B cell (primary cell): ENCODE measurements around the gene PKNOX2. TPM values are rescaled to one million over a fixed set of nuclear protein-coding genes. Genes with fewer than 3 reads are reported as not detected.

ENCODE experiments used
- ATAC-seq: fragments of 200-7000 bp; cut with Tn5 transposase; one replicate; pipeline ENCODE4 v1.10.0; 2021; ENCODE audit warnings: low read depth, mild to moderate bottlenecking, moderate number of reproducible peaks, moderate library complexity
- CTCF ChIA-PET: fragments of 350-600 bp; sonication (Branson Sonifier 250); formaldehyde crosslinking; loops from one replicate; lab custom pipeline; 2021; ENCODE audit warnings: antibody characterized with exemption, inconsistent platforms; lab: Charles Lee
- POLR2A ChIA-PET: fragments of 350-600 bp; sonication (Branson Sonifier 250); formaldehyde crosslinking; loops from one replicate; lab custom pipeline; 2021; ENCODE audit warnings: antibody characterized with exemption; lab: Charles Lee
- DNase-seq: peaks from one replicate; pipeline ENCODE4 v3.0.0; 2013
- H2AFZ ChIP-seq: 2 replicates; pipeline ENCODE4 v1.6.1; 2012; ENCODE audit warnings: mild to moderate bottlenecking, low read depth, low read length; ENCODE audit not compliant: insufficient read depth, poor library complexity, severe bottlenecking
- H3K27ac ChIP-seq, 2 donors: 1 replicate in 1 of 2; 2 replicates in 1 of 2; pipeline ENCODE4 v1.5.1; 2012 to 2013; ENCODE audit warnings: low read length in 2 of 2, mild to moderate bottlenecking in 2 of 2, moderate library complexity in 1 of 2
- H3K27me3 ChIP-seq, 4 experiments: fragments of 200-600 bp in 1 of 4; sonication (generic) in 1 of 4; replicated peaks in 1 of 4; 1 replicate in 2 of 4; 2 replicates in 2 of 4; pipeline versions ENCODE4 v1.6.1 to v1.7.0; 2013 to 2016; ENCODE audit warnings: low read length in 3 of 4, mild to moderate bottlenecking in 2 of 4, mixed read lengths in 1 of 4, moderate library complexity in 1 of 4; ENCODE audit not compliant: insufficient read depth in 4 of 4, control insufficient read depth in 3 of 4; ENCODE audit errors: control extremely low read depth in 1 of 4
- H3K36me3 ChIP-seq, 2 experiments: replicated peaks in 1 of 2; 1 replicate in 1 of 2; 2 replicates in 1 of 2; pipeline versions ENCODE4 v1.6.1 to v1.7.1; 2013; ENCODE audit warnings: low read length in 1 of 2; ENCODE audit not compliant: insufficient read depth in 2 of 2, control insufficient read depth in 1 of 2; ENCODE audit errors: control extremely low read depth in 1 of 2, extremely low read depth in 1 of 2
- H3K4me1 ChIP-seq, 2 donors: fragments of 200-600 bp in 1 of 2; sonication (generic) in 1 of 2; 1 replicate in 1 of 2; 2 replicates in 1 of 2; pipeline versions ENCODE4 v1.5.1 to v1.6.1; 2013 to 2017; ENCODE audit warnings: low read length in 2 of 2; ENCODE audit not compliant: control insufficient read depth in 2 of 2, insufficient read depth in 2 of 2
- H3K4me2 ChIP-seq: replicated peaks from 2 replicates; pipeline ENCODE3; 2012; ENCODE audit warnings: mild to moderate bottlenecking, low read depth, low read length; ENCODE audit not compliant: poor library complexity, severe bottlenecking
- H3K4me3 ChIP-seq, 5 experiments: fragments of 200-600 bp in 1 of 5; sonication (generic) in 1 of 5; 1 replicate in 3 of 5; 2 replicates in 2 of 5; pipeline versions ENCODE4 v1.5.1 to v1.7.0; 2011 to 2016; ENCODE audit warnings: low read length in 4 of 5, mild to moderate bottlenecking in 4 of 5, low read depth in 2 of 5, control low read depth in 1 of 5, moderate library complexity in 1 of 5; ENCODE audit not compliant: insufficient read depth in 1 of 5; ENCODE audit errors: control extremely low read depth in 1 of 5, extremely low read depth in 1 of 5
- H3K79me2 ChIP-seq: fragments of 200-600 bp; sonication (generic); one replicate; pipeline ENCODE4 v1.6.0; 2016; ENCODE audit warnings: low read length; ENCODE audit not compliant: control insufficient read depth, insufficient read depth
- H3K9ac ChIP-seq: fragments of 200-600 bp; sonication (generic); 2 replicates; pipeline ENCODE4 v1.6.1; 2017; ENCODE audit warnings: mild to moderate bottlenecking, low read length, moderate library complexity
- H3K9me3 ChIP-seq, 3 donors: one replicate each; pipeline versions ENCODE4 v1.6.1 to v1.7.1; 2013; ENCODE audit warnings: low read length in 2 of 3; ENCODE audit not compliant: control insufficient read depth in 2 of 3, insufficient read depth in 1 of 3; ENCODE audit errors: control extremely low read depth in 1 of 3
- H4K20me1 ChIP-seq: 2 replicates; pipeline ENCODE4 v1.6.0; 2012; ENCODE audit warnings: mild to moderate bottlenecking, low read length; ENCODE audit not compliant: insufficient read depth, control insufficient read depth, poor library complexity, severe bottlenecking
- H3K27ac Mint-ChIP-seq: one replicate; pipeline ENCODE4 v1.8.0; 2021; ENCODE audit warnings: mixed read lengths
- H3K27me3 Mint-ChIP-seq: one replicate; pipeline ENCODE4 v1.8.0; 2021; ENCODE audit warnings: mixed read lengths
- H3K4me1 Mint-ChIP-seq: one replicate; pipeline ENCODE4 v1.8.0; 2021; ENCODE audit warnings: mixed read lengths
- H3K4me3 Mint-ChIP-seq: one replicate; pipeline ENCODE4 v1.8.0; 2021; ENCODE audit warnings: mixed read lengths
- H3K9me3 Mint-ChIP-seq: one replicate; pipeline ENCODE4 v1.8.0; 2022; ENCODE audit warnings: mixed read lengths; ENCODE audit not compliant: insufficient read depth
- CTCF ChIP-seq: fragments of 200-600 bp; IDR thresholded peaks from one replicate; pipeline ENCODE4 v1.8.0; 2022; ENCODE audit warnings: antibody characterized with exemption, mild to moderate bottlenecking
- EZH2 ChIP-seq: IDR thresholded peaks from 2 replicates; pipeline ENCODE4 v1.6.1; 2012; ENCODE audit warnings: borderline replicate concordance, low read depth, mild to moderate bottlenecking, moderate library complexity, low read length; ENCODE audit not compliant: insufficient read depth, poor library complexity, severe bottlenecking
- WGBS: methylation state at CpG from one replicate; pipeline ENCODE4 v1.1.5; 2013; ENCODE audit warnings: missing lambda C conversion rate; ENCODE audit not compliant: insufficient coverage; 5-methylcytosine and 5-hydroxymethylcytosine counted together
- intact Hi-C: fragments of 100-400 bp; cut with micrococcal nuclease; formaldehyde crosslinking; loops from one replicate; pipeline ENCODE4 v1.10.0; 2022
- polyA plus RNA-seq: library from polyadenylated mRNA; depleted of rRNA; stranded (reverse); fragments of >200 nt; gene quantifications from 2 replicates; pipeline ENCODE4 v1.2.3, GENCODE V29; 2012
- total RNA-seq, 2 donors: library from RNA; stranded (reverse); fragments of 120-200 nt in 1 of 2; gene quantifications; 1 replicate in 1 of 2; 2 replicates in 1 of 2; pipeline versions ENCODE4 v1.2.3 to v1.2.4, GENCODE V29; 2013 to 2022

The PKNOX2 gene
- total and polyA plus RNA-seq, 2 donors (not counting 1 experiment from before 2014, with no cell fraction given): not detected

- CTCF ChIA-PET: no interaction called here
- DNase-seq (no peak), ATAC-seq (no peak)
- POLR2A ChIA-PET: no interaction called here
- WGBS: 73% methylated on average over 3 of the region's 3 CpGs
- Histone ChIP-seq H3K27me3 (no peaks in the 10 kb centered on the region), H2AFZ (no peak overlapping the region), H3K27ac (no peak overlapping the region), H4K20me1 (no peaks in the 10 kb centered on the region), H3K36me3 (no peaks in the 10 kb centered on the region), H3K79me2 (no peaks in the 10 kb centered on the region), H3K4me1 (no peaks in the 10 kb centered on the region), H3K4me2 (no peak overlapping the region), H3K4me3 (no peak overlapping the region), H3K9me3 (no peaks in the 10 kb centered on the region), H3K9ac (no peak overlapping the region)
- intact Hi-C loops: no loop called here
- Mint-ChIP-seq H3K27me3 (peaks cover 22% of the 10 kb centered on the region), H3K9me3 (no peaks in the 10 kb centered on the region), H3K4me1 (no peaks in the 10 kb centered on the region), H3K4me3 (no peak overlapping the region), H3K27ac (no peak overlapping the region)
- no peak for TF ChIP-seq EZH2
- TF ChIP-seq CTCF: no peak
Measured at GRCh38 chr11:125210066-125210465, 45.5 kb downstream of the PKNOX2 start.

- Mint-ChIP-seq H3K4me3 (no peak overlapping the region), H3K27ac (no peak overlapping the region), H3K27me3 (peaks cover 19% of the 10 kb centered on the region), H3K4me1 (no peaks in the 10 kb centered on the region), H3K9me3 (no peaks in the 10 kb centered on the region)
- H3K79me2 ChIP-seq: no peaks in the 10 kb centered on the region
- H3K9ac ChIP-seq: no peak overlapping the region
- no peaks in the 10 kb centered on the region for H4K20me1 ChIP-seq
- no peak overlapping the region for H3K4me3 ChIP-seq
- intact Hi-C loops: no loop called here
- H3K27ac ChIP-seq: no peak overlapping the region
- no peaks in the 10 kb centered on the region for H3K9me3 ChIP-seq
- 80% methylated on average over 2 of the region's 5 CpGs for WGBS
- ChIA-PET POLR2A (no interaction called here), CTCF (no interaction called here)
- H3K27me3 ChIP-seq: no peaks in the 10 kb centered on the region
- H3K4me1 ChIP-seq: no peaks in the 10 kb centered on the region
- H3K36me3 ChIP-seq: no peaks in the 10 kb centered on the region
- H3K4me2 ChIP-seq: no peak overlapping the region
- H2AFZ ChIP-seq: no peak overlapping the region
- no peak for TF ChIP-seq EZH2
- TF ChIP-seq CTCF: no peak
- ATAC-seq (no peak), DNase-seq (no peak)
Measured at GRCh38 chr11:125211191-125211947, 46.8 kb downstream of the PKNOX2 start.
